ENCODE results near the gene FAM20A. TPM values are rescaled to one million over a fixed set of nuclear protein-coding genes. Genes with fewer than 3 reads are reported as not detected.

The FAM20A gene
- total RNA-seq, 1 donor from 2014 or later = 0.44 TPM

DNA sequence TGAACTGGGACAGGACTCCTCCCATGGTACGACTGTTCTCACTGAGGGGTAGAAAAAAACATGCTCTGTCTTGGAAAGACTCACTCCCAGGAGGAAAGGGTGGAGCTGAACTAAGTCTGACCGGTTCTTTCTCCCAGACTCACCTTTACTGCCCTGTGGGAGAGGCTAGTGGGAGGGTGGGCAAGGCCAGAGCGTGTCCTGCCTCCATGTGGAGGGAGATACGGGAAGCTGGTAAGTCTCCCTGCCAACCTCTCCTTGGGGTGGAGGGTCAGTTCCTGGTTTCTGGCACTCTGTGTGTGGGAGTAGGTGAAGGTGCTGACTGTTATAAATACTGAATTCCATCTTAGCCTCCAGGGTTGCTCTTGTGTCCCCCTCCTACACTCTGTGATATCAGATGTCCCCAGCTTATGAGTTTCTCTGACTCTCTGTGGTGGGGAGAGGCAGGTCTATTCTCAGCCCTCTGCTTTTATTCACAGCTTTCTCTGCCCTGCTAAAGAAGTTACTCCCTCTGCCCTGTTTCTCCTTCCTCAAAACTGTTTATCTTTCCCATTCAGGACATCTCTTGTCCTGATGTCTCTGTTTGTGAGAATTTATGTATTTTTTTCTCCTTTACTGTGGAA lies 26.9 kb upstream of the FAM20A start:
- TF ChIP-seq, protein P1, sequence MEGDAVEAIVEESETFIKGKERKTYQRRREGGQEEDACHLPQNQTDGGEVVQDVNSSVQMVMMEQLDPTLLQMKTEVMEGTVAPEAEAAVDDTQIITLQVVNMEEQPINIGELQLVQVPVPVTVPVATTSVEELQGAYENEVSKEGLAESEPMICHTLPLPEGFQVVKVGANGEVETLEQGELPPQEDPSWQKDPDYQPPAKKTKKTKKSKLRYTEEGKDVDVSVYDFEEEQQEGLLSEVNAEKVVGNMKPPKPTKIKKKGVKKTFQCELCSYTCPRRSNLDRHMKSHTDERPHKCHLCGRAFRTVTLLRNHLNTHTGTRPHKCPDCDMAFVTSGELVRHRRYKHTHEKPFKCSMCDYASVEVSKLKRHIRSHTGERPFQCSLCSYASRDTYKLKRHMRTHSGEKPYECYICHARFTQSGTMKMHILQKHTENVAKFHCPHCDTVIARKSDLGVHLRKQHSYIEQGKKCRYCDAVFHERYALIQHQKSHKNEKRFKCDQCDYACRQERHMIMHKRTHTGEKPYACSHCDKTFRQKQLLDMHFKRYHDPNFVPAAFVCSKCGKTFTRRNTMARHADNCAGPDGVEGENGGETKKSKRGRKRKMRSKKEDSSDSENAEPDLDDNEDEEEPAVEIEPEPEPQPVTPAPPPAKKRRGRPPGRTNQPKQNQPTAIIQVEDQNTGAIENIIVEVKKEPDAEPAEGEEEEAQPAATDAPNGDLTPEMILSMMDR (IDR thresholded peaks at IDR 0.05; ENCODE audit: unreplicated experiment) = no peak
- DNase-seq (ENCODE audit: low spot score) = no peak
- Mint-ChIP-seq H3K27me3 (ENCODE audit: unreplicated experiment) (no peaks in the 10 kb centered on the region), H3K36me3 (ENCODE audit: low read depth, unreplicated experiment) (no peaks in the 10 kb centered on the region), H3K4me1 (ENCODE audit: unreplicated experiment) (no peaks in the 10 kb centered on the region), H3K9me3 (ENCODE audit: unreplicated experiment) (no peaks in the 10 kb centered on the region), H3K27ac (ENCODE audit: unreplicated experiment) (no peak overlapping the region), H3K4me3 (ENCODE audit: unreplicated experiment) (no peak overlapping the region)

DNA sequence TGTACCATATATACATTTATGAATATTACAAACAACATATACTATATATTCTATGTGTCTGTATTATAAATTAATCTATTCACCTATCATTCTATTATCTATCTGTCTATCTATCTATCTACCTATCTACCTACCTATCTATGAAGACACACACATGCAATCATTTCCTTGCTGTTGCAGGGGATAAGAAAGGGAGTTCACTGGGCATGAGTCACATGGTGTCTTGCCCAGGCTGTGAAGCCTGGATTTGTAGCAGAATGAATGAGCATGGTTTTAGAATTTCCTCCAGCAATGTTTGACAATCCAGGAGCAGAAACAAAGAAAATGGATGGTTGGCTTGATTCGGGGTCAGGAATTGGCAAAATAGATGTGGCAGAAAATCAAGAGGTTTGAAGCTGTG lies 23.2 kb upstream of the FAM20A start:
- TF ChIP-seq, protein P1 (IDR thresholded peaks at IDR 0.05; ENCODE audit: unreplicated experiment) = no peak
- Mint-ChIP-seq H3K4me3 (ENCODE audit: unreplicated experiment) (no peak overlapping the region), H3K4me1 (ENCODE audit: unreplicated experiment) (no peaks in the 10 kb centered on the region), H3K27me3 (ENCODE audit: unreplicated experiment) (no peaks in the 10 kb centered on the region), H3K36me3 (ENCODE audit: low read depth, unreplicated experiment) (no peaks in the 10 kb centered on the region), H3K9me3 (ENCODE audit: unreplicated experiment) (no peaks in the 10 kb centered on the region), H3K27ac (ENCODE audit: unreplicated experiment) (no peak overlapping the region)
- DNase-seq (ENCODE audit: low spot score) = no peak

DNA sequence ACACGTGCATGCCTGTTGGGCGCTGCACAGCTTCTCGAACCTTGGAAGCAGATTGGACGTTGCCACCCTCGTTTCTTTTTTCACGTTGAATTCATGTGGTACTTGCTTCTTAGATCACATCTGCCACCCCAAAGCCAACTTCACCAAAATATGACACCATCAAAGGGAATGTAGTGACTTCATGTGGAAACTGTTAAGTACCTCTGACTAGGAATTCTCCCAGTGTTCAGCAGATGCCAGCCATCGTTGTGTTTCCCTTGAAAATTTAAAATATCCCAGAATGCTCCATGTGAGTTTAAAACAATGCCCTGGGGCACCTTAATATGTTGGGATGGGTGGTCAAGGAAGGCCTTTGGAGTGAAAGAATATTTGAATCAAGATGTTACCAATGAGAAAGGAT lies 22.6 kb upstream of the FAM20A start:
- TF ChIP-seq, protein P1 (IDR thresholded peaks at IDR 0.05; ENCODE audit: unreplicated experiment) = no peak
- Mint-ChIP-seq H3K27me3 (ENCODE audit: unreplicated experiment) (no peaks in the 10 kb centered on the region), H3K9me3 (ENCODE audit: unreplicated experiment) (no peaks in the 10 kb centered on the region), H3K36me3 (ENCODE audit: low read depth, unreplicated experiment) (no peaks in the 10 kb centered on the region), H3K4me3 (ENCODE audit: unreplicated experiment) (no peak overlapping the region), H3K4me1 (ENCODE audit: unreplicated experiment) (no peaks in the 10 kb centered on the region), H3K27ac (ENCODE audit: unreplicated experiment) (no peak overlapping the region)
- no peak for DNase-seq (ENCODE audit: low spot score)

DNA sequence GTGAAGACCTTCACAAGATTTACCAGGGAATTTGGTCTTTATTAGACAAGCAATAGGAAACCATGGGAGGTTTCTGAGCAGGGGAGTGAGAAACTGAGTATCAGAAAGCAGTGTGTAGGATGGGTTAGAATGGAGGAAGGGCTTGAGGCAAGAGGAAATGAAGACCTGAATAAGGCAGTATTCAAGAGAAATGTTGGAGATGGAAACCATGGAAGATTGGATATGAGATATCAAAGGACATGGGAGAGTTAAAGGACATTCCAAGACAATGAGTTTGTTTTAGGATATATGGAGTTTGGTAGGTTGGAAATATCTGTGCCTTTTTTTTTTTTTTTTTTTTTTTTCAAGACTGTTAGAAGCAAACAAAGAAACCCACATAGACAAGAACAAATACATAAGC lies 21.3 kb upstream of the FAM20A start:
- H3K4me1 Mint-ChIP-seq (ENCODE audit: unreplicated experiment) = no peaks in the 10 kb centered on the region
- DNase-seq (ENCODE audit: low spot score) = no peak
- H3K9me3 Mint-ChIP-seq (ENCODE audit: unreplicated experiment) = no peaks in the 10 kb centered on the region
- no peak overlapping the region for H3K4me3 Mint-ChIP-seq (ENCODE audit: unreplicated experiment)
- no peaks in the 10 kb centered on the region for H3K27me3 Mint-ChIP-seq (ENCODE audit: unreplicated experiment)
- TF ChIP-seq, protein P1 (IDR thresholded peaks at IDR 0.05; ENCODE audit: unreplicated experiment) = no peak
- no peaks in the 10 kb centered on the region for H3K36me3 Mint-ChIP-seq (ENCODE audit: low read depth, unreplicated experiment)
- no peak overlapping the region for H3K27ac Mint-ChIP-seq (ENCODE audit: unreplicated experiment)

DNA sequence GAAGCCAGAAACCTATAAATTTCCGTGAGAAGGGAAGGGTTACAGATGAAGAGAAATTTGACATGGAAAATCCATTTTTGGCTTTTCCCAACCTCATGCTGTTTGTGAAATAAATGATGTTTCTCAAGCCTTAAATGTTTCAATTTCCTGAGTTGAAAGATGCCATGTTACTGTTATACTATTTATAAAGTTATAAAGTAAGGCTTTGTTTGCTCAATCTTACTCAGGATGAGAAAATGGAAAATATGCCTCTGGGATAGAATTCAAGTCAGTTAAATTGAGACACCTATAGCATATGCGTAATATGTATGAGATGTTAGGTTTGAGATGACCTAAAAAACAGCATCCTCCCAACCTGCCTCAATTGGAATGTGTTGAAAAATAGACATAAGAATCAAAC lies 19.9 kb upstream of the FAM20A start:
- DNase-seq (ENCODE audit: low spot score) = no peak
- TF ChIP-seq, protein P1 (IDR thresholded peaks at IDR 0.05; ENCODE audit: unreplicated experiment) = no peak
- Mint-ChIP-seq H3K36me3 (ENCODE audit: low read depth, unreplicated experiment) (no peaks in the 10 kb centered on the region), H3K9me3 (ENCODE audit: unreplicated experiment) (no peaks in the 10 kb centered on the region), H3K4me3 (ENCODE audit: unreplicated experiment) (no peak overlapping the region), H3K27me3 (ENCODE audit: unreplicated experiment) (no peaks in the 10 kb centered on the region), H3K4me1 (ENCODE audit: unreplicated experiment) (no peaks in the 10 kb centered on the region), H3K27ac (ENCODE audit: unreplicated experiment) (no peak overlapping the region)
